Measurements from ENCODE around the gene ZBTB5. TPM values are rescaled to one million over a fixed set of nuclear protein-coding genes. Genes with fewer than 3 reads are reported as not detected.

Gene ZBTB5
- total and polyA plus RNA-seq, 2 of the 4 experiments (the other 2 are of a cell fraction), result 6.3 to 9.1 TPM

- H3K23ac ChIP-seq (ENCODE audit: low read depth, low read length), result no peak overlapping the region
- no peak for ATAC-seq (ENCODE audit: low read depth)
Measured at GRCh38 chr9:37395663-37396062, 69.6 kb downstream of the ZBTB5 start.

More at GRCh38 chr9:37395663-37396062, 69.6 kb downstream of the ZBTB5 start:
- Histone ChIP-seq H3K79me1 (ENCODE audit: low read depth in 1 of 2, low read length in 2 of 2) (no peaks in the 10 kb centered on the region), H4K5ac (ENCODE audit: low read depth, low read length) (no peak overlapping the region), H4K20me1 (ENCODE audit: insufficient read depth, low read length) (no peaks in the 10 kb centered on the region), H2AK5ac (ENCODE audit: low read depth, low read length) (no peak overlapping the region), H3K9ac (ENCODE audit: low read depth, low read length) (no peak overlapping the region), H3K56ac (ENCODE audit: extremely low read depth, insufficient read depth, low read length) (no peak overlapping the region), H3K27me3 (ENCODE audit: control insufficient read depth, insufficient read depth, low read length) (peaks cover 15% of the 10 kb centered on the region; the same call in 1 of the 2 replicates), H3K27ac (ENCODE audit: insufficient read depth, low read length) (no peak overlapping the region), H3K4ac (ENCODE audit: low read depth, low read length) (no peak overlapping the region), H3K4me2 (ENCODE audit: low read depth, low read length) (no peak overlapping the region), H3K4me3 (ENCODE audit: insufficient read depth, low read depth, low read length) (no peak overlapping the region), H2BK15ac (ENCODE audit: low read depth, low read length) (no peak overlapping the region), H2AK9ac (replicated peaks; ENCODE audit: low read depth, low read length, poor library complexity) (no peak overlapping the region), H3K14ac (replicated peaks; ENCODE audit: low read depth, low read length) (no peak overlapping the region), H3K9me1 (ENCODE audit: insufficient read depth, low read length) (no peaks in the 10 kb centered on the region), H2BK20ac (ENCODE audit: low read depth, low read length) (no peak overlapping the region), H3K18ac (ENCODE audit: low read depth, low read length) (no peak overlapping the region), H3K4me1 (ENCODE audit: control insufficient read depth, insufficient read depth, low read length) (no peaks in the 10 kb centered on the region), H2BK5ac (ENCODE audit: low read depth, low read length, poor library complexity, severe bottlenecking) (no peak overlapping the region), H2AFZ (replicated peaks; ENCODE audit: low read length, poor library complexity) (no peak overlapping the region), H3K9me3 (ENCODE audit: control insufficient read depth, insufficient read depth, low read length) (no peaks in the 10 kb centered on the region), H4K8ac (ENCODE audit: low read depth in 2 of 2, low read length in 2 of 2) (no peak overlapping the region), H2BK120ac (ENCODE audit: low read depth, low read length) (no peak overlapping the region), H3K36me3 (ENCODE audit: control insufficient read depth, insufficient read depth, low read length) (no peaks in the 10 kb centered on the region), H4K91ac (ENCODE audit: insufficient read depth, low read depth, low read length) (no peak overlapping the region)
- intact Hi-C loops (cut with micrococcal nuclease), result no loop called here
- in situ Hi-C loops (cut with MboI; ENCODE audit: low sequenced_read_pairs), result no loop called here
- ChIA-PET POLR2A (ENCODE audit: unreplicated experiment) (no interaction called here), CTCF (no interaction called here)
- no TSS peak for BruUV-seq (replicated peaks)
- no peak for TF ChIP-seq ELK1 (IDR thresholded peaks at IDR 0.05; ENCODE audit: borderline replicate concordance, low read depth, low read length)
- no peak for TF ChIP-seq RFX5 (IDR thresholded peaks at IDR 0.05; ENCODE audit: low read depth, low read length)
- TF ChIP-seq CEBPB (IDR thresholded peaks at IDR 0.05; ENCODE audit: low read depth, low read length), result no peak
- no peak for TF ChIP-seq CTCF (conservative IDR thresholded peaks at IDR 0.05; ENCODE audit: low read depth, low read length)
- TF ChIP-seq MAFK (IDR thresholded peaks at IDR 0.05; ENCODE audit: low read depth, low read length), result no peak
- TF ChIP-seq SMC3 (IDR thresholded peaks at IDR 0.05; ENCODE audit: low read depth, low read length), result no peak
- no peak for TF ChIP-seq FOS (IDR thresholded peaks at IDR 0.05; ENCODE audit: low read depth, low read length)
- TF ChIP-seq CHD1 (IDR thresholded peaks at IDR 0.05; ENCODE audit: low read depth, low read length), result no peak
- no peak for TF ChIP-seq RAD21 (IDR thresholded peaks at IDR 0.05; ENCODE audit: low read length)
- no peak for TF ChIP-seq POLR2A (IDR thresholded peaks at IDR 0.05; ENCODE audit: low read depth, low read length)
- no peak for TF ChIP-seq BHLHE40 (IDR thresholded peaks at IDR 0.05; ENCODE audit: low read depth, low read length)
- no peak for TF ChIP-seq USF2 (IDR thresholded peaks at IDR 0.05; ENCODE audit: low read depth, low read length)
- TF ChIP-seq NFE2L2 (IDR thresholded peaks at IDR 0.05; ENCODE audit: low read depth, low read length), result no peak
- TF ChIP-seq MAZ (IDR thresholded peaks at IDR 0.05; ENCODE audit: borderline replicate concordance, low read depth, low read length), result no peak
- no peak for TF ChIP-seq RCOR1 (IDR thresholded peaks at IDR 0.05; ENCODE audit: insufficient replicate concordance, low read length)
- TF ChIP-seq MXI1 (IDR thresholded peaks at IDR 0.05; ENCODE audit: borderline replicate concordance, low read depth, low read length), result no peak
- dilution Hi-C loops (cut with HindIII; ENCODE audit: low sequenced_read_pairs, unreplicated experiment), result no loop called here
- WGBS, 2 experiments (ENCODE audit: extremely low coverage in 2 of 2, insufficient read length in 1 of 2), result 67% methylated on average over 4 of the region's 8 CpGs; no CpG with 5 or more reads in 1 of the 2 experiments
- DNase-seq, result no peak

Measured in IMR-90 (cell line).